HL-60 (cell line): ENCODE data around the gene HS3ST4.

Experiments
- CTCF ChIP-seq: IDR thresholded peaks from one replicate; pipeline ENCODE4 v1.5.1; 2011; ENCODE audit warnings: low read length, control low read depth, inconsistent platforms; ENCODE audit not compliant: insufficient read depth
- POLR2AphosphoS5 ChIP-seq: IDR thresholded peaks from 2 replicates; pipeline ENCODE4 v1.6.1; 2012; ENCODE audit warnings: low read depth

DNA sequence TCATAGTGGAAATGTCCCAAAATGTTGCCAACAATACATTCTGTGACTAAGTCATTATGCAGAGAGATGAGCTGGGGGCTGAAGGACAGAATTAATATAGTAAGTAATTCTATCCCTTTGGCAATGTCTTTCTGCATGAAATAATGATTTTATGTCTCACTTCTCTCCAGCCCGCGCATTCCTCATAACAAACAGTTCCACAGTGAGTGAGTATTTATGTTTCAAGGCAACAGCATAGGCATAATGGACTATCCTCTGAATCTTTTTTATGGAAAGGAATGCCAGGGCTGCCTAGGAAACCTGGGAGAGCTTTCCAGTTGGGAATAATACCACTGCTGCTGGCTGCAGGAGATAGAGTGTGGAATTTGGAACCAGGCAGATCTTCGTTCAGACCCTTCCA lies 477.7 kb downstream of the HS3ST4 start:
- no peak for TF ChIP-seq CTCF
- TF ChIP-seq POLR2AphosphoS5, result no peak
